Astrocyte (in vitro differentiated cells and primary cell): ENCODE data around the gene FUT6.

Experiments used
- CTCF ChIP-seq: IDR thresholded peaks from 2 replicates; pipeline ENCODE4 v1.5.1; 2011; ENCODE audit warnings: low read depth, mild to moderate bottlenecking, inconsistent platforms, low read length, moderate library complexity; ENCODE audit not compliant: insufficient read depth
- EZH2 ChIP-seq: IDR thresholded peaks from 2 replicates; pipeline ENCODE4 v1.6.1; 2012; ENCODE audit warnings: mild to moderate bottlenecking, low read length, inconsistent platforms; ENCODE audit not compliant: insufficient read depth

GRCh38 chr19:5821521-5822180 is 17.9 kb downstream of the FUT6 start:
- TF ChIP-seq CTCF (no peak), EZH2 (no peak)
